ENCODE data around the gene GBX1.

Gene GBX1

GRCh38 chr7:151138153-151138851 is 29.2 kb downstream of the GBX1 start:
- no peak for DNase-seq

DNA sequence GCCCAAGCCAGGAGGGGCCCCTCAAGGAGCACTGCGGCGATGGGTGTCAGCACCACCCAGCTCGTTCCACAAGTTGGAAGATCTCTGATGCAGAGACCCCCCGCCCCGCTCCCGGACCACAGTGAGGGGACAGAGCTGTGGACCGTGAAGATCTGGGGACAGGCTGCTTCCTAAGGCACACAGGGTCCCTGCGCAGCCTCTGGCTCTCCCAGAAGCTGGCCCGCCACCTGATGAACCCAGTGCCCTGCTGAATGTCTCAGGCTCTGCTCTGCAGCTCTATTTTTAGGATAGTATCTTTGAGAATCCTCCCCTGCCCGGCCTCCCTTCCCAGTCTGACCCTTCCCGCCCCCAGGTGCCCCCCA is 29.7 kb downstream of the GBX1 start:
- DNase-seq, result no peak

DNA sequence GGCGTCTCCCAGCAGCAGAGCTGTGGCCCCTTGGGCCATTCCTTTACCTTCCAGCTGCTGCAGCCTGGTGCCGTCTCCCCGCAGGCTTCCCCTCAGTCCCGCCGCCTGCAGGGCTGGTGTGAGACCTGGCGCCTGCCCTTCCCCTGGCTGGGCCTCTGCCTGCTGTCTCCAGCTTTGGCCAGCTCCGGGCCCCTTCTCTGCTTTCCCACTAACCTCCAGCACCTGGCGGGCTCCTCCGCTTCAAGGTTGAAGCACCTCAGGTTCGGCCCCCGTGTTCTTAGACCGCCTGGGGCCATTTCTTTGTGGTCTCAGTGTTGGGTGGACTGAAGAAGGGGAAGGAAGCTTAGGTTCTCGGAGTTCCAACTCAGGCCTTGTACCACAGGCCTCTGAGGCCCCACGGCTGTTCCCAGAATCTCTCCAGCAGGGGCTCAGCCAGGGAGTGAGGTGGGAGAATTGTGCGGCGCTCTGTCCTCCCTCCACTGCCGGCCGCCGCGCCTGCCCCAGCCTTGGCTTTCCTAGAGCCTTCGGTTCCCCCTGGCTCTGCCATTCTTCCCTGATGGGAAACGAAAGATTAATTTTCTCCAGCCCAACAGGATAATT is 30.3 kb downstream of the GBX1 start:
- DNase-seq, result no peak

DNA sequence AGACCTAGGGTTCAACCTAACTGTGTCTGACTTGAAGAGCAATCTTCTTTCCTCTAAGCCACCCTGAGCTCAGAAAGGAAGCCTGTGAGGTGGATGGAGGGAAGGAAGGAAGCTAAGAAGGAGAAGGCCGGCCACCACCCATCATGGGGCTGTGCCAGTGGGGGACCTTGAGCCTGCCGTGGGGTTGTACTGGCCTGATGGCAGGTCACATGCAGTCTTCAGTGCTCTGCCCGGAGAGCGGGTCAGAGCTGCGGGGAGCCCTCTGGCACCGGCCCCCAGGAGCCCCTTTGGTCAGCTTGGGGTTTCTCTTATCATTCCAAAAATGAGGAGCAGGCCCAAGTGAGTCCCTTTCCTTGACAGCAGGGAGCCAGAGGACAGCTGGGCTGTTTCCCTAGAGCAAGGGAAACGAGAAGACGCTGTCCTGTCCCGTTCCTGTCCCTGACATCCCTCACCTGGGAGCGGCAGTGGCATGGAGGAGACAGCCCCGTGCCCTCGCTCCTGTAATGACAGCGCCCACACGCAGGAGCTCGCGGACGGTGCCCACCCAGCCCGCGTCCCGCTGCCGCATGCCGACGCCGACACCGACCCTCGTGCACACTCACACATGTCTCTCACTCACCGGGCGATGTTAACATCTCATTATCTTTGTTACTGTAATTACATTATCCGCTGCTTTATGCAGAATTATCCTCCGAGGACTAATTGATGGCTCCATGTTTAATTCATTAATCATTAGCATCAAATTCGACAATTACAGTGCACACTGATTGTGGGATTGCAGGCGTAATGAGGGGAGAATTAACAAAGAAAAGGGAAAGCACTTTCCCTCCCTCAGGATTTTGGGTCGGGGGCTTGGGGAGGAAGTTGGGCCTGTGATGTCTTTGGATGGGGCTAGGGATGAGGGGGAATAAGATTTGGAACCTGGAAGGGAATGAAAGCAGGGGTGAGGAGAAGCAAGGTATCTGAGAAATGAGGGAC is 31.3 kb downstream of the GBX1 start:
- DNase-seq, result no peak

GRCh38 chr7:151135525-151135845 is 32.0 kb downstream of the GBX1 start:
- DNase-seq, result no peak

- no peak for DNase-seq
Measured at GRCh38 chr7:151134743-151135524, 32.6 kb downstream of the GBX1 start.

DNA sequence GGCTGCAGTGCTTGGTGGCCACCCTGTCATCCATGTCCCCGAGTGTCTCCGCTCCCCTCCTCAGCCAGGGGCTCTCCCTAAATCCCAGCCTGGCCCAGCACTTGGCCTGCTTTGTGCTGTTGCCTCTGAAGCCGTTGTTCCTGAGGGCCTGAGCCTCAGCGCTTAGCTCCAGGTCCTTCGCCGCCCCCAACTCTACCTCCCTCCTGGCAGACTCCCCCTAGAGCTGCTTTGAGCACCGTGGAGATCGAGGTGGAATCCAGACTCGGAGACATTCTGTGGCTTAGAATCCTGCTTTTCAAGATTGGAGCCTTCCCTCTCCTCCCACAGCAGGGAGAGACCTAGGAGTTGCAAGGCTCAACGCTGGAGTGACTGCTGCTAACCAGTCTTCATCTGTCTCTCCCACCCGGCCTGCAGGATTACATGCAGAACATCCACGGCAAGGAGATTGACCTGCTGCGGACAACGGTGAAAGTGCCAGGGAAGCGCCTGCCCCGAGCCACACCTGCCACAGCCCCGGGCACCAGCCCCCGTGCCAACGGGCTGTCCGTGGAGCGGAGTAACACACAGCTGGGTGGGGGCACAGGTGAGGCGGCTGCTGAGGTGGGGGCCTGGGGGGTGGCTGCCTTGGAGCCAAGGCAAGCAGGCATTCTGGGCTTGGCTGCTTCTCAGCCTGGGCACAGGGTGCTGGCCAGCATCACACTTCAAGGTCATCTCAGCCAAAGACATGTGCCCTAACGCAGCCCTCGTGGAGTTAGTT is 33.3 kb downstream of the GBX1 start:
- no peak for DNase-seq

- DNase-seq, result no peak
Measured at GRCh38 chr7:151133266-151133985, 34.1 kb downstream of the GBX1 start.

DNA sequence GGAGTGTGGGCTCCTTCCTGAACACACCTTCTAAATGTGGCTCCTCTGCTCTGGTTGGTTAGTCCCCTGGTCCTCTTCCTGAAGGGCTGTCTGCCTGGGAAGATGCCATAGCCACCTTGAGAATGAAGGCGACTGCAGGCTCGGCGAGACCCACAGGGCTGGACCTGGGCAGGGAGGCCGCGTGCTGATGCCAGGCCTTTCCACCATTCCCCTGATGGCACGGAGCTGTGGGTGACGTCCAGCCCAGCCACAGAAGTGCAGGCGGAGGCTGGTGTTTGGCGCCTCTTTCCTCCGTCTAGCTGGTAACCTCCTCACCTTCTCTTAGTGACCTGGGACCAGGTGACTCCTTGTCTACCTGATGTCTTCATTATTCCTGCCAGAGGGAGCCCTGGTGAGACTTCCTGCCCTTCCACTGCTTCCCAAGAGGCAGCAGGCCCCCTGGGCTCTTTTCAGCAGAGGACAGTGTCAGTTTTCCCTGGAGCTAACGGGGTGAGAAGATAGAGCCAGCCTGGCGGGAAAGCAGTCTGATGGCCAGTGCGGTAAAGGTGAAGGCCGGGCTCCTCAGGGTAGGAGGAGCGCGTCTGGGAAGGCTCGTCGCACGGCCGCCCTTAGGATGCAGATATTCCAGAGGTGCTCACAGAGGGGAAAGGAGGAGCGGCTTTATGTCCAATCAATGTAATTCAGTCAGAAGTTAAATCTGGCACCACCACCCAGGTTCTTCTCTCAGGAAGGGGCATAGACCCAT is 34.9 kb downstream of the GBX1 start:
- DNase-seq, result no peak

GRCh38 chr7:151131592-151132293 is 35.8 kb downstream of the GBX1 start:
- no peak for DNase-seq

DNA sequence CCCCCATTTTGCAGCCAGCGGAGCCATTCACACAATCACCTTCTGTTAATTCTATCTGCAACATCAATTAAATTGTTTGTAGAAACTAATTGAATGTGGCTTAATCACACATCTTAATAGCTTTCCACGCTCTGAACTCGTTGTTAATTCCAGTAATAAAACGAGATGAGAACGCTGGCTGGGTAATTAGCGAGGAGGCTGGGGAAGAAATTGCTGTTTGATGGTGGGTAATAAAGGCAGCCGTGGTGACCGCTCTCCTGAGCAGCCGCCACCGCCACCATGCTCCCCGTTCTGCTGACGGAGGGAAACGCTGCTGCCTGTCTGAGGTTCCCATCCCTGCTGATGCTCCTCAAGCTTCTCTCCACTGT is 36.3 kb downstream of the GBX1 start:
- no peak for DNase-seq

- DNase-seq, result no peak
Measured at GRCh38 chr7:151130741-151131157, 36.7 kb downstream of the GBX1 start.

- no peak for DNase-seq
Measured at GRCh38 chr7:151129960-151130591, 37.4 kb downstream of the GBX1 start.

- no peak for DNase-seq
Measured at GRCh38 chr7:151129117-151129959, 38.2 kb downstream of the GBX1 start.

DNA sequence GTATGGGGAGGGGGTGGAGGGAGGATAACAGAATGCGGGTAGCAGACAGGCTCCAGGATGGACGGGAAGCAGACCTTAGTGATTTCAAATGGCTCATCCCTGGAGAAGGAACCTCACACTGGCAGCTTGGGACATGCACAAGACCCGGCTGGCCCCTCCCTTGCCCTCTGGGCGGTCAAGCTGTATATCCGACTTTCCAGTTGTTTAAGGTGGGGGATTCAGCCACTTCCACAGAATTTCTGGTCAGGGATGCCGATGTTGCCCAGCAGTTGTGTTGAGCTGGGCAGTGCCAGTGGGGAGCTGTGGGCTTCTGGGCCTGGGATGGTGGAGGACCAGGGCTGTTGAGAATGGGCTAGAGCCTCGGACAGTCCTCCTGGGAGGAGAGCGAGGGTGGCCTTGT is 38.8 kb downstream of the GBX1 start:
- no peak for DNase-seq

- DNase-seq, result no peak
Measured at GRCh38 chr7:151128144-151128543, 39.4 kb downstream of the GBX1 start.

DNA sequence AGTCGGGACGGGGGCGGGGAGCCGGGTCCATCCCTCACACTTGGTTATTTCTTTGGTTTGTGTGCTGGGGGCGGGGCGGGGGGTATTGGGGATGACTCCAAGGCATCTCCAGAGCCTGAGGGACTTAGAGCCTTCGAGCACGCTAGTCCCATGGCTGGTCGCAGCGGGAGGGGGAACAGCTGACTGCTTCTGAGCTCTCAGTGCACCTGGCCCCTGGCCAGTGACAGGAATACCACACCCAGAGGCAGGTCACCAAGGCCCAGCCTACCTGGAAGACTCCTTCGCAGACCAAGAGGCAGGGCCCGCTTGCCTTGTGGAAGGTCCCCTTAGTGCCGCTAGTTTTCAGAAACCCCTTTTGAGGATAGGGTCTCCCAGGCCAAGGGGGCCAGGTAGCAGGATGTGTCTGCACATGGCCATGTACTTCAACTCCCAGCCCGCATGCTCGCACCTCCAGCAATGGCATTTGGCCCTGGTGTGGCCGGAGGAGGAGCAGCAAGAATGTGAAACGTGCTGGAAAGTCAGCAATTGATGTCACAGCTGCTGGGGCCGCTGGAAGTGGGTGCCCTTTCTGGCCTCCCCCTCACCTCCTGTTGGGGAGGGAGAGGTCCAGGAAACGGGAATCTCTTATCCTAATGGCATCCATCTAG is 40.9 kb downstream of the GBX1 start:
- no peak for DNase-seq

GRCh38 chr7:151125846-151126481 is 41.5 kb downstream of the GBX1 start:
- DNase-seq, result no peak
